ENCODE measurements around the gene IDH3G. TPM values are rescaled to one million over a fixed set of nuclear protein-coding genes. Genes with fewer than 3 reads are reported as not detected.

Gene IDH3G
- total and polyA plus RNA-seq, 8 donors: 15.8 to 48.4 (median 25.1) TPM

DNA sequence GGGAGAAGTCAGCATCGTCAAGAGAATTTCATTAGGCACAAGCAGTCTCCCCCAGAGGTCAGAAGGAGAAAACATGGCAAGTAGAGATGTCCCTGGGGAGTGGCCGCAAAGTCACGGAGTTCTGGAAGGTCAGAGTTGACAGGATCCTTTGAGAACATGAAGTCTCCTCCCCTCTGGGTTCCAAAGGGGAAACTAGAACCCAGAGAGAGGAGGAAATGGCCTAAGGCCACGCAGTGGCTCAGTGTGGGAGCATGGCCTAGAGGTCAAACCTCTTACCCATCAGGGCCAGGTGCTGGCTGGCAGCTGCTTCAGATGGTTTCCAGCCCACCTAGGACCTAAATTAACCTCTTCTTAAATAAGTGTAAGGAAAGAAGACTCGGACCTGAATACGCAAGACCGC is 884 bp downstream of the IDH3G start:
- FAIRE-seq: no peak
- no peak for DNase-seq
- intact Hi-C loops (cut with DNase I): no loop called here
- Histone ChIP-seq H3K9me3 (no peaks in the 10 kb centered on the region), H3K36me3 (no peaks in the 10 kb centered on the region), H3K27ac (peak overlapping the region in 3 of 4 donors; percentile 83 to 95 (median 93)), H3K4me3 (peak overlapping the region; percentile 35 to 67 (median 58)), H3K4me1 (peaks cover 0 to 7% (median 0%) of the 10 kb centered on the region in 3 donors), H3K27me3 (no peaks in the 10 kb centered on the region)
- TF ChIP-seq CTCF (IDR thresholded peaks at IDR 0.05): no peak
- 7 to 41% methylated on average over 7 of the region's 7 CpGs for WGBS, 2 donors
- ATAC-seq: peak in 1 of 4 donors; percentile 6

- ATAC-seq (no peak), FAIRE-seq (no peak), DNase-seq (no peak)
- H3K9me3 ChIP-seq: no peaks in the 10 kb centered on the region
- no peak overlapping the region for H3K4me3 ChIP-seq
- WGBS, 2 donors: 69 to 76% methylated on average over 6 of the region's 6 CpGs
- TF ChIP-seq CTCF (IDR thresholded peaks at IDR 0.05): no peak
- peaks cover 0 to 4% (median 0%) of the 10 kb centered on the region in 3 donors for H3K36me3 ChIP-seq
- intact Hi-C loops (cut with DNase I): no loop called here
- H3K27ac ChIP-seq: no peak overlapping the region
- H3K4me1 ChIP-seq: peaks cover 0 to 7% (median 0%) of the 10 kb centered on the region in 3 donors
- H3K27me3 ChIP-seq: no peaks in the 10 kb centered on the region
Measured at GRCh38 chrX:153792368-153792767, 1.8 kb downstream of the IDH3G start.

- ATAC-seq: no peak
- H3K9me3 ChIP-seq: no peaks in the 10 kb centered on the region
- no peak for TF ChIP-seq CTCF (IDR thresholded peaks at IDR 0.05)
- no peaks in the 10 kb centered on the region for H3K27me3 ChIP-seq
- peaks cover 0 to 8% (median 0%) of the 10 kb centered on the region in 3 donors for H3K36me3 ChIP-seq
- 78 to 82% methylated on average over 17 of the region's 17 CpGs for WGBS, 2 donors
- no peak overlapping the region for H3K27ac ChIP-seq
- DNase-seq: no peak
- intact Hi-C loops (cut with DNase I): no loop called here
- H3K4me3 ChIP-seq: no peak overlapping the region
- peaks cover 0 to 7% (median 0%) of the 10 kb centered on the region in 3 donors for H3K4me1 ChIP-seq
- no peak for FAIRE-seq
Measured at GRCh38 chrX:153791104-153791852, 2.9 kb downstream of the IDH3G start.

GRCh38 chrX:153789654-153790053 is 4.5 kb downstream of the IDH3G start:
- peaks cover 0 to 10% (median 8%) of the 10 kb centered on the region in 3 donors for H3K36me3 ChIP-seq
- WGBS, 2 donors: 88 to 94% methylated on average over 12 of the region's 12 CpGs
- ATAC-seq: no peak

More at GRCh38 chrX:153789654-153790053, 4.5 kb downstream of the IDH3G start:
- H3K27me3 ChIP-seq: no peaks in the 10 kb centered on the region
- intact Hi-C loops (cut with DNase I): no loop called here
- H3K4me1 ChIP-seq: peaks cover 0 to 7% (median 0%) of the 10 kb centered on the region in 3 donors
- DNase-seq (no peak), FAIRE-seq (no peak)
- H3K4me3 ChIP-seq: no peak overlapping the region
- no peak for TF ChIP-seq CTCF (IDR thresholded peaks at IDR 0.05)
- no peaks in the 10 kb centered on the region for H3K9me3 ChIP-seq
- H3K27ac ChIP-seq: no peak overlapping the region

Data from pancreas (tissue), 10 donors.